Lung (tissue), 12 donors: ENCODE measurements around the gene THBD. TPM values are rescaled to one million over a fixed set of nuclear protein-coding genes. Genes with fewer than 3 reads are reported as not detected.

Experiments used
- ATAC-seq: fragments of 200-7000 bp; cut with Tn5 transposase; one replicate; pipeline ENCODE4 v1.9.1; 2020; ENCODE audit warnings: moderate number of reproducible peaks; ENCODE audit not compliant: insufficient read depth, low FRiP score
- DNase-seq, 3 donors: peaks; one replicate each; pipeline ENCODE4 v3.0.0-alpha.2; 2013 to 2017
- H3K27ac ChIP-seq, 2 donors: one replicate each; pipeline ENCODE4 v1.5.1; 2013; ENCODE audit warnings: mild to moderate bottlenecking in 2 of 2, moderate library complexity in 2 of 2, control low read depth in 1 of 2, inconsistent platforms in 1 of 2, low read depth in 1 of 2, low read length in 1 of 2
- H3K27me3 ChIP-seq, 3 donors: one replicate each; pipeline ENCODE4 v1.5.1; 2013; ENCODE audit warnings: low read length in 2 of 3; ENCODE audit not compliant: control insufficient read depth in 3 of 3, insufficient read depth in 3 of 3
- H3K36me3 ChIP-seq, 4 donors: one replicate each; pipeline ENCODE4 v1.5.1; 2013; ENCODE audit warnings: low read length in 4 of 4, mild to moderate bottlenecking in 1 of 4, moderate library complexity in 1 of 4; ENCODE audit not compliant: control insufficient read depth in 4 of 4, insufficient read depth in 4 of 4
- H3K4me1 ChIP-seq, 5 donors: one replicate each; pipeline ENCODE4 v1.5.1; 2013; ENCODE audit warnings: low read length in 5 of 5, mild to moderate bottlenecking in 2 of 5, moderate library complexity in 1 of 5; ENCODE audit not compliant: control insufficient read depth in 5 of 5, insufficient read depth in 5 of 5
- H3K4me3 ChIP-seq: one replicate; pipeline ENCODE4 v1.5.1; 2013; ENCODE audit warnings: mild to moderate bottlenecking, control low read depth, moderate library complexity
- H3K9ac ChIP-seq, 2 donors: one replicate each; pipeline ENCODE4 v1.5.1; 2013; ENCODE audit warnings: low read length in 2 of 2, control low read depth in 1 of 2; ENCODE audit not compliant: insufficient read depth in 1 of 2
- H3K9me3 ChIP-seq, 4 donors: one replicate each; pipeline ENCODE4 v1.5.1; 2013; ENCODE audit warnings: low read length in 3 of 4, mild to moderate bottlenecking in 1 of 4, moderate library complexity in 1 of 4; ENCODE audit not compliant: control insufficient read depth in 4 of 4, insufficient read depth in 3 of 4
- CTCF ChIP-seq: IDR thresholded peaks from 2 replicates; pipeline ENCODE4 v1.5.1; 2012; ENCODE audit warnings: mild to moderate bottlenecking; ENCODE audit errors: control extremely low read depth, extremely low read depth
- WGBS, 2 donors: extraction: QIAGEN DNeasy Blood & Tissue Kit; methylation state at CpG; one replicate each; pipeline ENCODE4 v1.1.7; 2013; 5-methylcytosine and 5-hydroxymethylcytosine counted together
- polyA plus RNA-seq, 2 donors: library from polyadenylated mRNA; stranded (reverse); fragments of 200-250 nt; gene quantifications; one replicate each; pipeline ENCODE4 v1.2.1, GENCODE V29; 2013
- total RNA-seq, 2 donors: library from RNA; depleted of rRNA in 1 of 2; stranded (reverse); fragments of >200 nt in 1 of 2; gene quantifications; one replicate each; pipeline ENCODE4 v1.2.1, GENCODE V29; 2014 to 2021
- donor health status: control.
- donor health status: control.
- donor health status: Bipolar disorder and iron deficiency.
- donor health status: healthy.
- donor health status: DM: yes; HTN: yes; CAD: no.

THBD gene
- total and polyA plus RNA-seq, 4 donors = 23.6 to 101 (median 61.4) TPM

- Histone ChIP-seq H3K27me3 (peaks cover 0 to 50% (median 32%) of the 10 kb centered on the region in 3 donors), H3K9ac (peak overlapping the region; percentile 41 to 76), H3K4me1 (peaks cover 0 to 40% (median 4%) of the 10 kb centered on the region in 5 donors), H3K4me3 (peak overlapping the region; percentile 39), H3K9me3 (no peaks in the 10 kb centered on the region), H3K27ac (peak overlapping the region; percentile 43 to 63), H3K36me3 (no peaks in the 10 kb centered on the region)
- WGBS, 2 donors = 6 to 11% methylated on average over 46 of the region's 46 CpGs
- peak; percentile 42 for ATAC-seq
- peak; percentile 88 to 90 (median 90) for DNase-seq
- TF ChIP-seq CTCF = peak; percentile 32
These were observed 1.6 kb upstream of the THBD start for GRCh38 chr20:23050847-23051627.

- TF ChIP-seq CTCF = no peak
- Histone ChIP-seq H3K36me3 (no peaks in the 10 kb centered on the region), H3K4me1 (peaks cover 0 to 40% (median 4%) of the 10 kb centered on the region in 5 donors), H3K9me3 (no peaks in the 10 kb centered on the region), H3K27ac (peak overlapping the region; percentile 83 to 94), H3K9ac (peak overlapping the region in 1 of 2 donors; percentile 11), H3K27me3 (peaks cover 0 to 54% (median 36%) of the 10 kb centered on the region in 3 donors), H3K4me3 (peak overlapping the region; percentile 27)
- WGBS, 2 donors = 1% methylated on average over 48 of the region's 48 CpGs
- ATAC-seq = peak; percentile 36
- no peak for DNase-seq
These were observed 785 bp upstream of the THBD start for GRCh38 chr20:23050076-23050838.

- Histone ChIP-seq H3K4me3 (peak overlapping the region; percentile 70), H3K27me3 (peaks cover 0 to 57% (median 44%) of the 10 kb centered on the region in 3 donors), H3K27ac (peak overlapping the region; percentile 83 to 94), H3K36me3 (no peaks in the 10 kb centered on the region), H3K9ac (no peak overlapping the region), H3K4me1 (peaks cover 0 to 40% (median 4%) of the 10 kb centered on the region in 5 donors), H3K9me3 (no peaks in the 10 kb centered on the region)
- 3% methylated on average over 79 to 92 of the region's 92 CpGs for whole genome bisulfite sequencing, 2 donors
- DNase-seq = peak in 1 of 3 donors; percentile 50
- peak; percentile 15 for TF ChIP-seq CTCF
- peak; percentile 42 for ATAC-seq
These were observed 930 bp downstream of the THBD start for GRCh38 chr20:23048283-23049200.
